SK-N-MC (cell line): ENCODE measurements around the gene ITPR2.

ENCODE experiments used
- EZH2 ChIP-seq: fragments of 200-600 bp; sonication (generic); IDR thresholded peaks from one replicate; pipeline ENCODE4 v1.6.1; 2017; ENCODE audit warnings: antibody characterized with exemption
- POLR2AphosphoS5 ChIP-seq: IDR thresholded peaks from 2 replicates; pipeline ENCODE4 v1.6.1; 2012; ENCODE audit warnings: mild to moderate bottlenecking, low read depth, low read length, borderline replicate concordance

GRCh38 chr12:26857465-26858176, 24.6 kb upstream of the ITPR2 start:
- TF ChIP-seq EZH2 (no peak), POLR2AphosphoS5 (no peak)
